ENCODE data around the gene KIAA1328.
"Not testable (repeated sequence)": the region's sequence is repeated elsewhere in the genome, so short reads cannot be mapped to it uniquely, and the experiment has no call there.

The KIAA1328 gene

DNA sequence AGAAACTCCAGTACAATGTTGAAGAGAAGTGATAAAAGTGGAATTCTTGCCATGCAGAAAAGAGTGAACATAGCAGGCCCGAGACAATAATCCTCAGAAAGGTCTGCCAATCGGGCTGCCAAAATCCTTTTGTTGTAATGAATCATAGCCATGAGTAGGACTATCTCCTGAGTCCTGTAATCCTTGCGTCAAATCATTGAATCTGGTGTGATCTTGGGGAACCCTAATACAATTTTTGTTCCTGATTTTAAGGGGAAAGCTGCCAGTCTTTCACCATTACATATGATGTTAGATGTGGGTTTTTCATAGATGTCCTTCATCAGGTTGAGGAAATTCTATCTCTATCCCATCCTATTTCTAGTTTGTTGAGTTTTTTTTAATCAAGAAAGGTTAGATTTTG lies 2.4 kb upstream of the KIAA1328 start:
- DNase-seq: no peak

DNA sequence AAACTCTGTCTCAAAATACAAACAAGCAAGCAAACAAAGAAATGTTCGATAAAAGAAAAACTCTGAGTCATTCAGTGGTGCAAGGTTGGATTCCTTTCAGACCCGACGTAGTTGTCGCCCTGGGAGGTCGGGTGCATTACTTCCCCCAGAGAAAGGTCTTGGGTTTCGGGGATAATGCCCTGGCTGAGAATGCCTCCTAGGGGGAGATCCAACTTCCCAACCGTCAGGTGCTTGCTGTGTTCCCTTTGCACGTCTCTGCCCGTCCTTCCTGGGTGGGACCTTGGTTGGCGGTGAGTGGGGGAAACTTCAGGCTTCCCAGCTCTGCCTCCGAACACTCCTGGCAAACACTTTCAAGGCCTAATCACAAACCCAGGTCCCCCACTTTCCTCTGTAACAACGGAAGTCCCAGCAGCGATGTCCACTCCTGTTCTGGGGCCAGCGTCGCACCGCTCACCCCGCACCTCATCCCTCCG lies 734 bp upstream of the KIAA1328 start:
- peak; percentile 41 for DNase-seq

DNA sequence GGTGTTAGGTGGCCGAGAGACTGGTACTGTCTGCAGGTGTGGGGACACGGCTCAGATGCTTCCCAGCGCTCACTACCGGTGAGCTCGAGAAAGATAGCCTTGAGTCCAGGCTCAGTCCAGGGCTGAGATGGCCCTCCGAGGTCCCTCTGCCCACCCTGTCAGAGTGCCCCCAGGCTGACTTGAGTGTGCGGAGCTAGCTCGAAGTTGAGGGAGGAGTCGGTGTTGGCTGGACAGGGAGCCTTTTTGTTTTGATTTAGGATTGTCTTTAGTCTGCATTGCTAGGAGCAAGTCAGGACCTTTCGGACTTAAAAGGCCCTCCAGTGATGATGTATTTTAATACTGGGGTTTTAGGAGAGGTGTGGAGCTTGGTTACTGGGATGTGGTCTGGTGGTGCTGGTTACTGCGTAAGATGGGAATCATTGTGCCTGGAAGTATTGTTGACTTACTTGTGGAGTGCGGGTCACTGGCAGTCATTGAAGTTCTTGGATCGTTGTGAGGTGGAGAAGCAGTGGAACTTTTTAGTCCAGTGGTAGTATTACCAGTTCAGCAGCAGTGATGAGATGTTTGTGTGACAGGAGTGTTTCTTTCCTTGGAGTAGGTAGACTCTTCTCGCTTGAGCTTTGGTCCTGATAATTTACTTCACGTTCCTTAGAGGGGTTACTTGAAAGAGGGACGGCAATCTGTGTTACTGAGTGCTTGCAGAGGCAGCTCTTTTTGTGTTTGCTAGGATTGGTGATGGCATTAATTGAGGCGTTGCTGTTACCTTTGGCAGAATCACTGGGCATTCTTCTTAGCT lies 633 bp downstream of the KIAA1328 start:
- no peak for DNase-seq

DNA sequence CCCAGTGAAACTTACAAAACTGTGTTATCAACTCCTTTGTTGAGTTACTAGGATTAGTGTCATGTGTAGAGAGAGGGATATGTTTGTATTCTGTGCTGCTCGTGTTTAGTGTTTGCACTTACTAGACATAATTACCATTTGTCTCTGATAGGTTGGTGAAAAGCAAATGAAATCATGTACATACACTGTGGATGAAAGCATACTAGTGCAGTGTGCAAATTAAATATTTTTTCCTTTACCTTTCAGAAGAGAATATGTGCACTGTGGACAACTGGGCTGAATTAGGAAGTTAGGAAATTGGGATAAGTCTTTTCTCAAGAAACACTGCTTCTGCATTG lies 1.2 kb downstream of the KIAA1328 start:
- DNase-seq: no peak

DNA sequence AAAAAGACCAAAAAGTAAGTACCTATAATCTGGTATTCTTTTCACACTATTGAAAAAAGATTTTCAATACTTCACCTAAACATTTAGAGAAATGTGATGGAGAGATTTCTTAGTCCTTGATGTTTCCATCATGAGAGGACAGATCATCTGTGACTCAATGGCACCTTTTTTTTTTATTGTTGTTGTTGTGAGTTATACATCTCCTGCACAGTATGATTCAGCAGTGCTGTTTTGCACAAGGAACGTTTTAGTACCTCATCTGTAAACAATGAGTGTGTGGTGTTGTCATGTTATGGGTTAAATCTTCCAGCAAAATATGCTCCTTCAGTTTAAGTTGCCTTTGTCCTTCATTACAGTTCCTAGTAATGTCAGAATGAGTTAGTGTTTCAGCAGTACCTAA lies 2.2 kb downstream of the KIAA1328 start:
- DNase-seq: no peak

DNA sequence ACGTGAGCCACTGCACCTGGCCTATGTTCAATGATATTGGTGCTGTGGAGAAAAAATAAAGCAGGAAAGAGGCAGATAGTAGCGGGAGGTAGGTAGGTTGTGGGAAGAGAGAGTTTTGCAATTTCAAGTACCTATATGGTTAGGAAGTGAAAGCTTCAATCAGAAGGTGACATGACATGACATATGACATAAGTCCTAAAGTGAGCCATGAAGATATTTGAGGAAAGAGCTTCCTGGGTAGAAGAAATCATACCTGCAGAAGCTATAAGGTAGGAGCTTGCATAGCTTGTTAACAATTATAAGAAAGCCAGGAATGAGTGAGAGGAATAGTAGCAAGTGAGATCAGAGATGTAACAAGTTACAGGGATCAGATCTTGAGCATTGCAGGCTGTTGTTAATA lies 4.2 kb downstream of the KIAA1328 start:
- no peak for DNase-seq

DNA sequence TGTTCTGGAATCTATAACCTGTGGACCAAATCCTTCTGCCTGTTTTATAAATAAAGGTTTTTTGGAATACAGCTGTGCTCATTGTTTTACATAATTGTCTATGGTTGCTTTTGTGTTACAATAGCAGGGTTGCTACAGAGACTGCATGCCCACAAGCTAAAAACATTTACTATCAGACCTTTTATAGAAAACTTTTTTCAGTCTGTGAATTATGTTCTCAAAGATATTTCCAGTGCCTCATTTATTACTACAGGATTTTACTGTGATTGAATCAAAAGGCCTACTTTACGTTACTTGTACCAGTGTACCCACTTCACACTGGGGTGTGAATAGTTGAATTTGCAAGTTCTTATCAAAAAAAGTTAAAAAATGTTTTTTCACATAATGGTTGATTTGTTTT lies 7.0 kb downstream of the KIAA1328 start:
- no peak for DNase-seq

DNA sequence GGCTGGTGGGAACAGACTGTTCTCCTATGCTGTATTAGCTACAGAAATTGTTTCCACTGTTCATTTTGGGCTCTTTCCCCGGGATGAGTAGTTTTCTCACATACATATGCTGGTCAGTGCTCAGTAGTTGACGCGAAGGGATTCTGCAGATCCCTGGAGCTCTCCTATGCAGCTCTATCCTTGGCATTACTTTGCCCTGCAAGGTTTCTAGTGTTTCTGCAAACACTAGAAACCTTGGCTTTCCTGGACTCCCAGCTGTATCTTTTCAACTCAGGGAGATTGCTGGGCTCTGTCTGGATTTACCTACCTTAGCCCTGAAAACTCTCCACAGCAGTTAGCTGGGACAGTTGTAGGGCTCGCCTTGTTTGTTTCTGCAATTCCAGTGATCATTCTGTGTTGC lies 10.9 kb downstream of the KIAA1328 start:
- DNase-seq: no peak

DNA sequence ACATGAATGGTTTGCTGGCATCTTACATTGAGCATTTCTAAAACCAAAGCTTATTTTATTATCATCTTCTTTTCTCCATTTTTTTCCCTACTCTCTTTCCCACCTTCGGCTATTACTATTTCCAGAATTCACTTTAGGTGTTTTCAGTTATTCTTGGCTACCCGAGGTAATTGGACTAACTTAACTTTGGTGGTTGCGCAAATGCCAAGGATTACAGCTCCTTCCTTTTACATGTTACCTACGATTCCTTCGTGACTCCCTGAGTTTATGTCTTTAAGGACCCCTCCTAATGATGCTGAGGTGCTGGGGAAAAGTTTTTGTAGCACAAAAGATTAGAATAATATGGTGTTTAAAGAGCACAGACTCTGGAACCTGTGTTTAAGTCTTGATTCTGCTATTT lies 14.3 kb downstream of the KIAA1328 start:
- no peak for DNase-seq

DNA sequence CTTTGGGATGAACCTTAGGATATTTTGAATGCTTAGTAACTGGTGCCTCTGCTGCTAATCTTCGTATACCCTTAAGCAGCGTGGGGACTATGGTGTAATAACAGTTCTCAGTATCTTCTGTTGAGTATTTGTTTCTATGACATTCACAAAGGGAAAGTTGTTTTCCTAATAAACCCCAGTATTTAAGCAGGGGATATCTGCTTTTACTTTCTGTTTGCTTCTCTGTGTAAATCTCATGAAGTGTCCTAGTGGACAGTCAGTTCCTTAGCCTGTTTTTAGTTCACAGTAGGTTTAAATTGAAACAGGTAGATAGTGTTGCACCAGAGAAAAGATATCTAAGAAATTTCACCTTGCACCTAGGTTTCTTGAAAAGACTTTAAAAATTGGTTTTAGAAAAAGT lies 14.9 kb downstream of the KIAA1328 start:
- DNase-seq: no peak

DNA sequence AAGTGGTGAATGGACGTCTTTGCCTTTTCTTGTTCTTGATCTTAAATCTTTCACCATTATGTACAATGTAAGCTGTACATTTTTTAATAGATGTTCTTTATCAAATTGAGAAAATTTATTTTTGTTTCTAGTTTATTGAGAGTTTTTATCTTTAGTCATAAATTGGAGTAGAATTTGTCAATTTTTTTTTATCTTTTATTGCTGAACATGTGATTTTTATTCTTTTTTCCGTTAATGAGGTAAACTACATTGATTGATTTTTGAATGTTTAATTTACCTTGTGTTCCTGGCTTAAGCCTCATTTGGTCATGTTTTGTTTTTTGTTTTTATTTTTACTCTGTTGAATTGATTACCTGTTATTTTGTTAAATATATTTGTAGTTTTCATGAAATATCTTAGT lies 19.7 kb downstream of the KIAA1328 start:
- no peak for DNase-seq

DNA sequence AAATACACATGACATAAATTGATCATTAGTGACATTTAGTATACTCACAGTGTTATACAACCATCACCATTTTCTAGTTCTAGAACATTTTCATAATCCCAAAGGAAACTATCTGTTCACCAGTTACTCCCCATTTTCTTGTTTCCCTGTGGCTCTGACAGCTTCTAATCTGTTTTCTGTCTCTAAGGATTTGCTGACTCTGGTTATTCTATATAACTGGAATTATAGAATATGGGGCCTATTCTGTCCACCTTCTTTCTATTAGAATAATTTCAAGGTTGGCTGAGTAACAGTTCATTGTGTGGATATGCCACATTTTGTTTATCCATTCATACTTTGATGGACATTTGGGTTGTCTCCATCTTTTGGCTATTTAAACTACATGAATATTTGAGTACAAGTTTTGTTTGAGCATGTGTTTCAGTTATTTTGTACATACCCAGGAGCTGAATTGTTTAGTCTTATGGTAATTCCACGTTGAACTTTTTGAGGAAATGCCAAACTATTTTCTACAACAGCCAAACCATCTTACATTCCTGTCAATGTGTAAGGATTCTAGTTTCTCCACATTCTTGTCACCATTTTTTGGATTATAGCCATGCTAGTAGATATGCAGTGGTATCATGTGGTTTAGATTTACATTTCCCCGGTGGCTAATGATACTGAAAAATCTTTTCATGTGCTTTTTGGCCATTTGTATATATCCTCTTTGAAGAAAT lies 20.5 kb downstream of the KIAA1328 start:
- no peak for DNase-seq

DNA sequence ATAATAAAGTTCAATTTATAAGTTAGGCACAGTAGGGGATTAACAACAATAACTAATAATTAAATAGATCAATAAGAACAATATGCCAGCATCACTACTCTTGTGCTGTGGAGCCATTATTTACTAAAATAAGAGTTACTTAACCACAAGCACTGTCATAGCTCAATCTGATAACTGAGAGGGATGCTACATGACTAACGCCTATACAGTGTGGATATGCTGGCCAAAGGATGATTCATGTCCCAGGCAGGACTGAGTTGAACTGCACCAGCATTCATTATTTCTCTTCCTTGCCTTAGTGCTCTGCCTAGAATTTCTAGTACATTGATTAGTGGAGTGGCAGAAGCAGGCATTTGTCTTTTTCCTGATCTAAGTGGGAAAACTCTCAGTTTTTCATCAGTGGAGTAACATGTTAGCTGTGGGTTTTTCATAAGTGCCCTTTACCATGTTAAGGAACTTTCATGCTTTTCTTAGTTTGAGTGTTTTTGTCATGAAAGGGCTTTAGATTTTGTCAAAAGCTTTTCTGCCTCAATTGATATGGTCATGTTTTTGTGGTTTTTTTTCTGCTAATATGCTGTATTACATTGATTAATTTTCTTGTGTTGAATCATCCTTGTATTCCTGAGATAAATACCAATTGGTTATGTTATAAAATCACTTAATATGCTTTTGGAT lies 21.7 kb downstream of the KIAA1328 start:
- DNase-seq: no peak

DNA sequence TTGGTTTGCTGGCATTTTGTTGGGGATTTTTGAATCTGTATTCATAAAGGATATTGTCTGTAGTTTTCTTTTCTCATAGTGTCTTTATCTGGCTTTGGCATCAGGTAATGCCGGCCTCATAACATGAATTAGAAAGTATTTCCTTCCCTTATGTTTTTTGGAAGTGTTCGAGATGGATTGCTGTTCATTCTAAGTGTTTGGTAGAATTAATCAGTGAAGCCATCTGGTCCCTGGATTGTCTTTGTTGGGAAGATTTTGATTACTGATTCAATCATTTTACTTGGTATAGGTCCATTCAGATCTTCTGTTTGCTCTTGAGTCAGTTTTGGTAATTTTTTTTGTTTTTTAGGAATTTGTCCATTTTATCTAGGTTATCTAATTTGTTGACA lies 22.3 kb downstream of the KIAA1328 start:
- DNase-seq: no peak

DNA sequence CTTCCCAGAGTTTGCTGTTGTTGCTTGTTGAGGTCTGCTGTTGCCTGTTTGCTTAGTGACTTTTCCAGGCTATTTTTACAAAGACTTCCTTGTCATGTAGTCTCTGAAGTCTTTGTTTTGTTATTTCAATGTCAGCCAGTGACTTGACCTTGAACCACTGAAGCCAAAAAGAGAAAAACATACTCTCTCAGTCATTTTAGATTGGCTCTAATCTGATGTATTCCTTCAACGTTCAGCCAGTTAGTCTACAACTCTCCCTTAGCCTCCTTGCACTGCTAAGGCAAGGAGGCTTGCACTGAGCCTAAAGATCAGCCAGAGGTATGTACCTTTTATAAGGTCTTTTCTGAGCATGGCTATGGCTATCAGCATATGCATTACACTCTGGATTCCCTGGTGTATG lies 27.9 kb downstream of the KIAA1328 start:
- DNase-seq: no peak

DNA sequence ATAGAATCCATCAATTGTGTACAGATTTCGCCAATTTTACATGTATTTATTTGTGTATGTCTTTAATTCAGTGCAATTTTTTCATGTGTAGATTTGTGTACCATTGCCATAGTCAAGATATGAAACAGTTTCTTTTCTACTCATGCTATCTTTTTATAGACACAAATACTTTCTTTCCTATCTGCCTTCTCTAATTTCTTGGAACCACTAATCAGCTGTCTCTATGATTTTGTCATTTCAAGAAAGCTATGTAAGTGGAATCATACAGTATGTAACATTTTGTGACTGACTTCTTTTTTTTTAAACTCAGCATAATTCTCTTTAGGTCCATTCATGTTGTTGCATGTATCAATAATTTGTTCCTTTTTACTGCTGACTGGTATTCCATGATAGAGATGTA lies 33.3 kb downstream of the KIAA1328 start:
- DNase-seq: no peak

DNA sequence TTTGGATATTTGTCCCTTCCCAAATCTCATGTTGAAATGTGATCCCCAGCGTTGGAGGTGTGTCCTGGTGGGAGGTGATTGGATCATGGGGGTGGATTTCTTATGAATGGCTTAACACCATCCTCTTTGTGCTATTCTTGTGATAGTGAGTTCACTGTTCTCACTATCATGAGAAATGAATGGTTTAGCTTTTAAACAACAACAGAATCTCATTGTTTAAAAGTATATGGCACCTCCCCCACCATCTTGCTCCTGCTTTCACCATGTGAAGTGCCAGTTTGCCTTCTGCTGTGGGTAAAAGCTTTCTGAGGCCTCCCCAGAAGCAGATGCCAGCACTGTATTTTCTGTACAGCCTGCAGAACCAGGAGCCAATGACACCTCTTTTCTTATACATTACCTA lies 38.1 kb downstream of the KIAA1328 start:
- DNase-seq: no peak

DNA sequence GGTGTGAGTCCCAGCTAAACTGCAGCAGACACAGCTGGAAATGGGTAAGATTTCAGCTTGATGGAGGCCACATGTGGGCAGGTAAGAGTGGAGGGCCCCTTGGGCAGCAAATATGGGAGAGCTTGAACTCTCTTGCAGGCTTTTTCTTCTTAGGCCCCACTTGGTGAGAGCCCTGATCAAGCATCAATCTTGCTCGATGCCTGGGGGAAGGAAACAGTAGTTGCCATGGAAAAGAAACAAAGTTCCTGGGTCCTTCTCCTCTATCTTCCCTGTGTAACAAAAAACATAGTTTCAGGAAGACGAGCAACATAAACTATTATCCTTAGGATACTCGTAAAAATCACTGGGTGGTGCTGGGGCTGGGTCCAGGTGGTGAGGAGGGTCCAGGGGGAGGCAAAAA lies 42.9 kb downstream of the KIAA1328 start:
- DNase-seq: no peak

DNA sequence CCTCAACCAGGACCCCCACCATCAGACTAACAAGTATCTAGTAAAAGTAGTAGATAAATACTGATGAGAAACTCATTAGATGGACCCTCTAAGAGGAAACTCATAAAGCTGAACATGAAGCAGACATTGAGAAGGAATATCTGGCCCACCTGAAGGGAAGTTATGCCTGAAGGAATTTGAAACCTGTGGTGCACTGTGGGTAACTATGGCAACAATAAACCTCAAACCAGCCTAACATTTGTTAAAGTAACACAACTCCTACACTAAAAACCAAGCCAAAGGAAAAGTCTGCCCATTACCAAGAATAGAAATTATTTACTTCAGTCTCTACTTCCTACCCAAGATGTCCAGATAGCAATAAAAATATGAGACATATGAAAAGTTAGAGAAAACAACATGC lies 43.4 kb downstream of the KIAA1328 start:
- DNase-seq: no peak

DNA sequence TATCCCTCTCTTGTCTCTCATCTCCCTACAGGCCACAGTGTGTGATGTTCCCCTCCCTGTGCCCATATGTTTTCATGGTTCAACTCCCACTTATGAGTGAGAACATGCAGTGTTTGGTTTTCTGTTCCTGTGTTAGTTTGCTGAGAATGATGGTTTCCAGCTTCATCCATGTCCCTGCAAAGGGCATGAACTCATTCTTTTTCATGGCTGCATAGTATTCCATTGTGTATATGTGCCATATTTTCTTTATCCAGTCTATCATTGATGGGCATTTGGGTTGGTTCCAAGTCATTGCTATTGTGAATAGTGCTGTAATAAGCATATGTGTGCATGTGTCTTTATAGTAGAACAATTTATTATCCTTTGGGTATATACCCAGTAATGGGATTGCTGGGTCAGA lies 44.9 kb downstream of the KIAA1328 start:
- DNase-seq: not testable (repeated sequence)

DNA sequence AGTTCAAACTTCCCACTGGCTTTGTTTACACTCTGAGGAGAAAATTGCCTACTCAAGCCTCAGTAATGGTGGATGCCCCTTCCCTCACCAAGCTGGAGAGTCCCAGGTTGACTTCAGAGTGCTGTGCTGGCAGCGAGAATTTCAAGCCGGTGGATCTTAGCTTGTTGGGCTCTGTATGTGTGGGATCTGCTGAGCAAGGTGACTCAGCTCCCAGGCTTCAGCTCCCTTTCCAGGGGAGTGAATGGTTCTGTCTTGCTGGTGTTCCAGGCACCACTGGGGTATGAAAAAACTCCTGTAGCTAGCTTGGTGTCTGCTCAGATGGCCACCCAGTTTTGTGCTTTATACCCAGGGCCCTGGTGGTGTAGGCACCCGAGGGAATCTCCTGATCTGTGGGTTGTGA lies 50.9 kb downstream of the KIAA1328 start:
- not testable (repeated sequence) for DNase-seq

DNA sequence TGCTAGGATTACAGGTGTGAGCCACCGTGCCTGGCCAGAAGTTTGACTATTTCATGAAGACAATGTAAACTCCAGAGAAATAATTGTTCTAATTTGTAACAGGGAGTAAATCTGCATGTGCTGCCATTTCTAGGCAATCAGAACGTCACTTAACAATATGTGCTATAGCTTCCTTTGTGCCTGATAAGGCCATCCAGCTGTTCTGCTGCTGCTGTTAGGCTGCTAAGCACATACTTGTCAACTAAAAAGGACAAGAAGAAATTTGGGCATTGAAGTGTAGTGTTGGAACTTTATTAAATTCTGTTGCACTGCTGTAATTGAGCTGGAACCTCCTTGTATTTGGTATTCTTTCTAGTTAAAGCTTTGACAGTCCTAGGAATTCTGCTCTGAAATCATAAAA lies 57.1 kb downstream of the KIAA1328 start:
- DNase-seq: no peak

DNA sequence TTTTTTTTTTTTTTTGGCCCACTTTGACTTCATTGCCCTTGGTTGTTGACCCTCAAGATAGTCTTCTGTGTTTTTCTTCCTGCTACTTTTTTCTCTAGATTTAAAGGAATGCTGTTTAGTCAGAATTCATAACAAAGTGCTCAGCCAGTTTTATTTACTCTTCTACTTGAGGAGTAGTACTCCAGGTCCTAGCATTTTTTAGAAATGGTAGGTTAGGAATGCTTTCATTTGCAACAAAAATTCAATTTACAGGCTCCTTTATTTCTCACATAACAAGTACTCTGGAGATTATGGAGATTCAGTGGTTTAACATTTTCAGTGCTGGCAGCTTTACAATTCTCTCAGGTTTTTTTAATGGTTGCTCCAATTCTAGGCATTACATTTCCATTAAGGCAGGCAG lies 58.2 kb downstream of the KIAA1328 start:
- no peak for DNase-seq

DNA sequence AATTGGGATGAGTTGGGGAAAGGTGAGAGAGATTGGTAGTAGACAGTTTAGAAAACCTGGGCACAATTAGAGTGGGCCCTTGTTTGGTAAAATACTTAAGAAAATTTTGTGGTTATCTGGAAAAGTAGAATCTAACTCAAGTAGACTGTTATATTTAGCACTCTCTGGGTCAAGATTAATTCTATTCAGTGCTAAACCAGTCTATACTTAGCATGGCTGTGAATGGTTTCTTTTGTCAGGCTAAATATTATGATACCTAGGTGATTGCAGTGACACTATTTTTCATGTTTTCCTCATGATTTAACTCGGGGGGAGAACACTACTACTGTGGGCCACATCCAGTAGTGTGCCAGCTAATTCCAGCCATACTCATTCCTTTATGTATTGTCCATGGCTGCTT lies 58.9 kb downstream of the KIAA1328 start:
- no peak for DNase-seq

Data from activated T-cell treated with anti-CD3 and anti-CD28 coated beads, Interleukin-2, amount 50 U/mL, for 1 hour (primary cell).